HG02571 (cell line): ENCODE measurements around the gene DPH1.

Experiments
- ATAC-seq: cut with Tn5 transposase; IDR thresholded peaks from one replicate; pipeline ENCODE4 v1.9.1; 2021; ENCODE audit warnings: mild to moderate bottlenecking, moderate library complexity; ENCODE audit not compliant: unreplicated experiment

The DPH1 gene

DNA sequence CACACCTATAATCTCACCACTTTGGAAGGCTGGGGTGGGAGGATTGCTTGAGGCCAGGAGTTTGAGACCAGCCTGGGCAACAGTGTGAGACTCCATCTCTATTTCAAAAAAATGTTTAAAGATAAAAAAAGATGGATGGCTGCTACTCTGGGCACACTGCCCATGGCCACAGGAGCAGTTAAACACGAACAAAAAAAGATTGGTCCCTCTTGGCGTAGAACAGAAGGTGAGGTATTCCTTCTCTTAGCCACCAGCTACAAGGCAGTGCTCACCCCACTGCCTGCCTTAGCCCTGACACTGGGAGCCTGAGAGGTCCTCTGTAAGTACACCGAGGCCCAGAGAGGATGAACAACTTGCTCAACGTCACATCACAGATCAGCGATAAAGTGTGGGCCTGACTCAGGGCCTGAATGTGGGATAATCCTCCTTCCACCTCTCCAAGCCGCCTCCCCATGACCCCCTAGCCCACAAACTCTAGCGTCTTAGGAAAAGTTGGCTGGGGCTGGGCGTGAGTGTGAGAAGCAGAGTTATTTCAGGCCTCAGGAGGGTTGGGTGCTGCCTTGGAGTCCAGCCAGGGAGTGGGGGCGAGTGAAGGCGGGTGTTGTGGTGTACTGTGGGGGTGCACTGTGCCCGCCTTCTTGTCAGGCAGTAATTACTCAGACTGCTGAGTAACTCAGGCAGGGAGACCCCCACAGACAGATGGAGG, 2.3 kb upstream of the DPH1 start:
- no peak for ATAC-seq

DNA sequence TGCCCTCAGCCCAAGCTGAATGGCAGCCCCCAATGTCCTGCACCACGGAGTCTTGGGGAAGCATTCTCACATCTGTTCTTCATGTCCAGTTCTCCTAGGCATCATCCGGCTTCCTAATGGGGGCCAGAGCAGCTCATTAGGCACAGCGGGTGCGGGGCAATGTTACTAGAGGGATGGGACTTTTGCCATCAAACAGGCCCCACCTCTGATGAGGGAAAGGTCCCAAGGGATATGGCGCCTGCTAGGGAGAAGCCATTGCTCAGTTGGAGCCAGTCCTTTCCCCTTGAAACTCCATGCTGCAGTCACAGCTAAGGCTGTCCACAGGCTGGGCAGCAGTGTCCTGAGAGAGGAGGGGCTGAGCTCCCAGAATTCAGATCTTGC, 1.7 kb upstream of the DPH1 start:
- no peak for ATAC-seq

DNA sequence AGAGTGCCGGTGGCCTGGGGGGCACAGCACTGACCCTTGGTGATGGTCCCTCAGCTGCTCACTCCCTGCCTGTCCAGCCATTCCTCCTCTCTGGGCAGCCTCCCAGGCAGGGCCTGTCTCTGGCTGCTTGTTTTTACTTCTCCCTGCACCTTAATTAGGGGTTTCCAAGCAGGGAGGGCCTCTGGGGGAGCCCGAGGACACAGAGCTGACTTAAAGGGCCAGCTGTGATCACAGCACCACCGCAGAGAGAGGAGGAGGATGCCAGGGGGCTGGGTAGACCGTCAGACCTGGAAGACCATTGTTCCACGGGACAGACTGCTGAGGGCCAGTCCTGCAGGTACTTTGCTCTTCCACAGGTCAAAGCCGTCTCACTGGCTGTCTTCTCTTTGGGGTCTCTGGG, 1.2 kb upstream of the DPH1 start:
- ATAC-seq, result no peak

DNA sequence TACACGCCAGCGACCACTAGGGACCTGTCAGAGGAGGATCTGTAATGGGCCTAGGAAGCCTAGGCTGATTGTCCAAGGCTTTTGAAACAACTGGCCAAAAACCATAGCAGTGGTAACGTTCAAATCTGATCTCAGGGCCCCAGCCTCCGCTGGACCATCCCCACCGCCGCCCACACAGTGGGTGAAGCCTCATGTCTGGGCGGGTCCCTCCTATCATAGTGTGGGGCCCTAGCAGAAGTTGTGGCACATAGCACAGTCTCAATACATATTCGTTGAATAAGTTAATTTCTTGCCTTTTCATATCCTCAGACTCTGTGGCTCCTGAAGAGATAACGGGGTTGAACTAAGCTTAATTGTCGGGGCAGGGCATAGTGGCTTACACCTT, 818 bp downstream of the DPH1 start:
- peak; percentile 8 for ATAC-seq

DNA sequence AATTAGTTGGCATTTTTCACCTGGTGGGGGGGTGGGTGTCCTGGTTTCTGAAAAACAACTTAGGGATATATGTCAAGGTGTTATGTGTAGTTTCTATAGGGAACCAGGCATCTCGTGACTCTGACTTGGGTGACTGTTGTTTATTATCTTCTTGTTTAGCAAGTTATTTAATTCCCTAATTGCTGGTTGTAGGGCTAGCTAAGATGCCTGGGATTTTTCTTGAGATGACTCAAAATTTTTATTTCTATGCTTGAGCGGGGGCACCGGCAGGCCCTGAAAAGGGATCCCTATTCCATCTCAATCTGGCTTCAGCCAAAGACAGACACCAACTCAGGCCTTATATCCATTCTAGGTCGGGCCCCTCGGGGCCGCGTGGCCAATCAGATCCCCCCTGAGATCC, 3.2 kb downstream of the DPH1 start:
- ATAC-seq, result no peak

DNA sequence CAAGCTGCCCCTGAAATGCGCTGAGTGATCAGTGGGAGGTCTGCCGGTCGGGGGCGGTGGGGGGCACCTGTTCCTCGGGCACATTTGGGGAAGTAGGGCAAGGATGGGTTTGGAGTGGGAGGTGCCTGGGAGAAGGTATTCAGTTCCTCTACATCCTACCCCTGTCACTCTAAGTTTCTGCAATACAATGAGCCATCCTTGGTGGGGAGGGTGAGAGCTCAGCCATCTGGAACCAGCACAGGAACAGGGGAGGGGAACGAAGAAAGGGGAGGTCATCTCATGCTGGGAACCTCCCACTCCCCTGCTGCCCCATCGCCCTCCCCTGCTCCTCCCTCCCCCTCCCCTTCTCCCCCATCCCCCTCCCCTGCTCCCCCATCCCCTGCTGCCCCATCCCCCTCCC, 4.2 kb downstream of the DPH1 start:
- no peak for ATAC-seq

DNA sequence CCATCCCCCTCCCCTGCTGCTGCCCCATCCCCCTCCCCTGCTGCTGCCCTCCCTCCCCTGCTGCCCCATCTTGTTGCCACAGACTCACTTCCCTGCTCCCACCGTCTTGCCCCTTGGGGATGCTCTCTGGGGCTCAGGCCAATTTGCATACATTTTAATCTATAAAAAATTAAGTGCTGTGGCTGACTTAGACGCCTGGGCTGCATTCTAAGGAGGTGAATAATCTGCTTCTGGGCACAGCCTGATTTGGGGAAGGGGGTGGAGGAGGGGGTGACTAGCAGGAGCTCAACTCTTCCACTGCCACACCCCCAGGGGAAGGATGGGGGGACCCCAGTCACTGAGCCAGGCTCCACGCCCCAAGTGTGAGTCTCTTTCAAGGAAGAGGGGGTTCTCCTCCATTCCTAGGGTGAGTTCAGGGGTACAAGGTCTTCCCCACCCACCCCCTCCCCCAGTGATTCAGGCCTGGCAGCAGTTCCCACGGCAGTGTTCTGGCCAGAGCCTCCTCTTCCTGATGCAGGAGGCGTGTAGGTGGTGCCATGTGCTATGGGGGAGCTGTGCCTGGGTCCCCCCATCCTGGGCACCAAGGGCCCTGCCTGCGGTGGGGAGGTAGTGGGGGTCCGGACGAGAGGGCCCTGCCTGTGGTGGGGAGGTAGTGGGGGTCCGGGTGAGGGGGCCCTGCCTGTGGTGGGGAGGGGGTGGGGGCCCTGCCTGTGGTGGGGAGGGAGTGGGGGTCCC, 5.0 kb downstream of the DPH1 start:
- no peak for ATAC-seq

DNA sequence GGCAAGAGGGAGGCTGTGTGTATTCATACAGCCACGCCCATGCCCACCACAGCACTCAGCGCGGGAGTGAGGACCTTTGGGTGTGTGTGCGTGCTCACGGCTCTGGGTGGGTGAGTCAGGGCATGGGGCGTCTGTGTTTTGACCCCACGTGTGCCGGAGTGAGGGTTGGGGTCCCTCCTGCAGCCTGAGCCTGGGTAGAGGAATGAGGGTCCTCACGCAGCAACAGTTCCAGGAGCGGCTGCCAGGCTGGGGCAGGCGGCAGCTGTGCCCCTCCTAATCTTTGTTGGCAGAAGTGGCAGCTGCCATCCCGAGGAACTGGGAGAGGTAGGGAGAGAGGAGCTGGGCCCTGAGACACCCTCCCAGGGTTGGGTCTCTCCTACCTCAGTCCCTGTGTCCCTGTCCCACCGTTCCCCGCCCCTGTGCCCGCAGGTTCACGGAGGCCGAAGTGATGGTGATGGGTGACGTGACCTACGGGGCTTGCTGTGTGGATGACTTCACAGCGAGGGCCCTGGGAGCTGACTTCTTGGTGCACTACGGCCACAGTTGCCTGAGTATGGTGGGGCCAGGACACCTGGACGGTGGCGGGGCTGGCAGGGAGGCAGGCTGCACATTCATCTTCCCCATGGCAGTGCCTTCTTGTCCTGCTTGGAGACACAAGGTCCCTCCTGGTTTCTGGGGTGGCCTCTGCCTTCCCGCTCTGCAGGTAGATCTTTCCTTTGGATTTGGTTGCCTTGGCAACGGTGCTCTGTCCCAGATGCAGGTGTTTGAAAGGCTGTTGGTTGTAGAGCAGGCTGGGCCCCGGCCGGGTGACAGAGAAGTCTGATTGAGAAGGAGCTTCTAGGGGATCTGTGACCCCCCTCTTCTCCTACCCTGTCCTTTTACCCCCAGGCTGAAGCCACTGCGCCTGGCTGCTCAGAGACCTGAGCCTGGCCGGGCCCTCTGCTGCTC, 5.9 kb downstream of the DPH1 start:
- ATAC-seq, result no peak

DNA sequence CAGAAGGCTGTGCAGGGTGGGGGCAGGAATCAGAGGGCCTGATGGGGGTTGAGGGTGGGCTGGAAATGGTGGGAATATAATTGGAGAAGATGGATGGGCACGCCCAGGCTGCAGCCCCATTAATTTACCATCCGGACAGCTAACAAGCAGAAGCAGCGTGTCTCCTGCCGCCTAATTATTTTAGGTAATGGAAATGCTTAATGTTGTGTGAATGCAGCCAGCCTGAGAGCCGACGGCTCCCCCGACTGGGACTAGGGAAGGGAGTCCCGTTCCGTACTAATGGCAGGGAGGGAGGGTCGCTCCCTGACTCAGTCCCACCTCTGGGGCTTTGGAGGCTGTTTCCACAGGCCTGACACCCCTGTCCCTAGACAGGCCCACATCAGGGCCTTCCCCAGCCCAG, 7.2 kb downstream of the DPH1 start:
- no peak for ATAC-seq

DNA sequence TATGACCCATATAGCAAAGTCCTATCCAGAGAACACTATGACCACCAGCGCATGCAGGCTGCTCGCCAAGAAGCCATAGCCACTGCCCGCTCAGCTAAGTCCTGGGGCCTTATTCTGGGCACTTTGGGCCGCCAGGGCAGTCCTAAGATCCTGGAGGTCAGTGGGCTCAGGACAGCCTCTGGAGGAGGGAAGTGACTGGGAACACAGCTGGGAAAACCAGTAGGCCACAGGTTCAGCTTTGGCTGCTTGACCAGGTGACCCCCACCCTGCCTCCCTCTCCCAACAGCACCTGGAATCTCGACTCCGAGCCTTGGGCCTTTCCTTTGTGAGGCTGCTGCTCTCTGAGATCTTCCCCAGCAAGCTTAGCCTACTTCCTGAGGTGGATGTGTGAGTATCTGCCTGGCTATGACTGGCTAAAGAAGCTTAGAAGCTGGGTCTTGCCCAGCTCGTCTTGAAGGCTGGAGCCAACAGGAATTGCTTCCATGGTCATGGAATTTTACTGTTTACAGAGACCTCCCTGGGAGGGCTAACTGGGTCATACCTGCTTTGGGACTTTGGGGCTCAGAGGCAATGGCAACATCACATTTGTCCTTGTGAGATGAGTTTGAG, 10.4 kb downstream of the DPH1 start:
- ATAC-seq, result no peak

DNA sequence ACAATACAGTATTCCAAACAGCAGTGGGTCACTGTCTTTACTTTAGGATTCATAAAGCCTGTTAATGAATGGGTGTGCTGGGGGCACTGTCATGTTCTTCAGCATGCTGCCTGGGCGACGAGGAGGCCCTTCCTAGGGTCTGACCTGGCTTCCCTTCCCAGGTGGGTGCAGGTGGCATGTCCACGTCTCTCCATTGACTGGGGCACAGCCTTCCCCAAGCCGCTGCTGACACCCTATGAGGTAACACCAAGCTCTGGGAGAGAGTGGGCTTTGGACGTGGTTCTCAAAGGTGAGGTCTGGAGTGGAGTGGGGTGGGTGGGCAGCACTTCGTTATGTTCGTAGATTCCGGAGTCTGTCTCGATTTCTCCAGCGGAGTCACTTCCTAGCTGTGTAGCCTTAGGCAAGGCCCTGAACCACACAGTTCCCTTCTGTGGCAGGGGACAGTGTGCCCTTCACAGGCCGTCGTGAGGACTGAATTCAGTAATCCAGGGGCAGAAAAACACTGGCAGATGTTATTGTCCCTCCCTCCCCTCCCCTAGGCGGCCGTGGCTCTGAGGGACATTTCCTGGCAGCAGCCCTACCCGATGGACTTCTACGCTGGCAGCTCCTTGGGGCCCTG, 11.1 kb downstream of the DPH1 start:
- ATAC-seq, result no peak

DNA sequence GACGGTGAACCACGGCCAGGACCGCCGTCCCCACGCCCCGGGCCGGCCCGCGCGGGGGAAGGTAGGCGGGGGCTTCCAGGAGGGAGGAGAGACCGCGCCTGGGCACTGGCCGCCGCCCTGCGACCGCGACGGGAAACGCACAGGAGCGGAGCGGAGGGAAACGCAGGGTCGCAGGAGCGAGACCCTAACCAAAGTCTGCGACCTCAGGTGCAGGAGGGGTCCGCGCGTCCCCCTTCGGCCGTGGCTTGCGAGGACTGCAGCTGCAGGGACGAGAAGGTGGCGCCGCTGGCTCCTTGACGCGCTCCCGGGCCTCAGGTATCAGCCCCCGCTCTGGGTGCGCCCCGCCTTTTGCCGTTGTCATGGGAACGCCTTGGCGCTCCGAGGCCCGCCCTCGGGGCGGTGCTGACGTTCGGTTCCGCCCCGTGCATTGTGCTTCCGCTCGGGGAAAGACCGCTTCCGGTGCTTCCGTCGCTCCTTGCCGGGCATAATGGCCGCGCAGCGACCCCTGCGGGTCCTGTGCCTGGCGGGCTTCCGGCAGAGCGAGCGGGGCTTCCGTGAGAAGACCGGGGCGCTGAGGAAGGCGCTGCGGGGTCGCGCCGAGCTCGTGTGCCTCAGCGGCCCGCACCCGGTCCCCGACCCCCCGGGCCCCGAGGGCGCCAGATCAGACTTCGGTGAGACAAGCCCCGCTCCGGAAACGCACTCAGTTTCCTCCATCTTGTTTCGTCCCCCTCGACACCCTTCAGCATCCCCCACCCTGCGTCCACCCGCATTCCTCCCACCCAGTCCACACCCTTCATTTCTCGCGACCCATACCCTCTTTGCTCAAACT, 11.8 kb downstream of the DPH1 start, which contains the start of gene OVCA2:
OVCA2 (plus strand) TSS at position 462 of the 829 bp plus-strand sequence; CDS start at position 488, 26 bp downstream.
- peak; percentile 90 for ATAC-seq

DNA sequence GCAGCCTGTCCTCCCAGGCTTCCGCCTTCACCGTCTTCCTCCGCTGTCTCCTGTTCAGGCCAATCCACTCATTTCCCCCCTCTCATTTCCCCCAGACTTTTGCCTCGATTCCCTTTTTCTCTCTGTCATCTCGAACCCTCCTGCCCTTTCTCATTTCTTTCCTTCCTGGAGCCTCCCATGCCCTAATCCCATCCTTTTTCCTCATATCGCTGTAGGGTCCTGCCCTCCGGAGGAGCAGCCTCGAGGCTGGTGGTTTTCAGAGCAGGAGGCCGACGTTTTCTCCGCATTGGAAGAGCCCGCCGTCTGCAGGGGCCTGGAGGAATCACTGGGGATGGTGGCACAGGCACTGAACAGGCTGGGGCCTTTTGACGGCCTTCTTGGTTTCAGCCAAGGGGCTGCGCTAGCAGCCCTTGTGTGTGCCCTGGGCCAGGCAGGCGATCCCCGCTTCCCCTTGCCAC, 12.5 kb downstream of the DPH1 start:
- no peak for ATAC-seq

DNA sequence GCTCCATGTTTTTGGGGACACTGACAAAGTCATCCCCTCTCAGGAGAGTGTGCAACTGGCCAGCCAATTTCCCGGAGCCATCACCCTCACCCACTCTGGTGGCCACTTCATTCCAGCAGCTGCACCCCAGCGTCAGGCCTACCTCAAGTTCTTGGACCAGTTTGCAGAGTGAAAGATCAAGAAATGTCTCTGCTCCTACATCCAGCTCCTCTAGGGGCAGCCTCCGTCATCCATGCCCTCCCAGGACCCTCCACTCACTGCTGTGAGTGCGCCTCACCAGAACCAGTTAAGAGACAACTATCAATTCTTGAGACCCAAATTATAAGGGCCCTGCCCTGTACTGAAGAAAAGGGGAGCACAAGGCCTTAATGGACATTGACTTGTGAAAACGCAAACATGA, 13.0 kb downstream of the DPH1 start:
- ATAC-seq, result no peak

DNA sequence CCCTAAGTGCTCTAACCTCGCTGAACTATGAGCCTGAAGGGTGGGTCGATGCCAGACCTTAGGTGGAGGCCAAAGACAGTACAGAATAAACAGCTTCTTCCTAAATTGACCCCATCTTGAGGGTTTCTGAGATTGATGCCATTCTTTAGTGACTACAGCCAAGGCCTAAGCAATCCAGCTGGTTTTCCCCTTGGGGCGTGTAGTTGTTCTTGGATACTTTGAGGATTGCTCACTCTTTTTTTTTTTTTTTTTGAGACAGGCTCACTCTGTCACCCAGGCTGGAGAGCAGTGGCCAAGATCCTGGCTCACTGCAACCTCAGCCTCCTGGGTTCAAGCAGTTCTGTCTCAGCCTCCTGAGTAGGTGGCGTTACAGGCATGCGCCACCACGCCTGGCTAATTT, 13.8 kb downstream of the DPH1 start:
- ATAC-seq, result no peak

DNA sequence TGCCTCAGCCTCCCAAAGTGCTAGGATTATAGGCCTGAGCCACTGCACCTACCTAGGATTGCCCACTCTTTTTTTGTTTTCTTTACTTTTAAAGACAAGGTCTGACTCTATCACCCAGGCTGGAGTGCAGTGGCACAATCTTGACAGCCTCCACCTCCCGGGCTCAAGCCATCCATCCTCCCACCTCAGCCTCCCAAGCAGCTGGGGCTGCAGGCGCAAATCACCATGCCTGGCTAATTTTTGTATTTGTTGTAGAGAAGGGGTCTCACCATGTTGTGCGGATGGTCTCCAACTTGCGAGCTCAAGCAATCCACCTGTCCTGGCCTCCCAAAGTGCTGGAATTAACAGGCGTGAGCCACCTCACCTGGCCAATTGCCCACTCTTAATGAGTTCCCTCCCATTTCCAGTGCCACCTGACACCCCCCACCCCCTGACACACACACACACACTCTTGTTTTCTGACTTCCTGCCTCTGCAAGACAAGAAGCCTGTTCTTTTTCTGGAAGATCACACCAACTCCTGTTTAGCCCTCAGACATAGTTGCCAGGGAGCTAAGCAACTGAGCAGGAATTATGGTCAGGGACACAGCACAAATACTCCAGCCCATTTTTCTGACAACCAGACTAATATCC, 14.4 kb downstream of the DPH1 start:
- ATAC-seq, result no peak

DNA sequence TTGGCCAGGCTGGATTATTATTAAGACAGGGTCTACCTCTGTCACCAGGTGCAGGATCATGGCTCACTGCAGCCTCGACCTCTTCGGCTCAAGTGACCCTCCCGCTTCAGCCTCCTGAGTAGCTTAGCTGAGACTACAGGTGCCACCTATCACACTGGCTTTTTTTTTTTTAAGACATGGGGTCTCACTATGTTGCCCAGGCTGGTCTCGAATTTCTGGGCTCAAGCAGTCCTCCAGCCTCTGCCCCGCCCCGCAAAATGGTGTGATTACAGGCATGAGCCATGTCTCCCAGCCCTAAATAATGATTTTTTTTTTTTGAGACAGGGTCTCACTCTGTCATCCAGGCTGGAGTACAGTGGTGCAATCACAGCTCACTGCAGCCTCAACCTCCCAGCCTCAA, 17.6 kb downstream of the DPH1 start:
- no peak for ATAC-seq

DNA sequence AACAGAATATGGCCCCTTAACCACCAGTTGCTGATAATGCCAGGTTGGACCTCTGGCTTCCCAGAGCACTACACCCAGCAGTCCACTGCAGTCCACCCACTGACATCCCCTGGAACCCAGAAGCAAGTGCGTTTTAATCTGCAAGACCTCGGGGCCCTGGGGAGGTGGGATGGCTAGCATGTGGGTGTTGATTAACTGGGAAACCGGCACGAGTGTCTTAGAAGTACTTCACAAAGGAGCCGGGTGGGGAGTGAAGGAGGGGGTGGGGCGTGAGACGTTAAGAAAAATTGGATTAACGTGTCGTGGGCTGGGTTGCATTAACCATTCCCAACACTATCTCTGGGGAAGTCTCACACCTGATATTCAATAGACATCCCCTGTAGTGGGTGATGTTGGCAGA, 18.9 kb downstream of the DPH1 start:
- ATAC-seq, result no peak
